Neural cell (in vitro differentiated cells): Measurements from ENCODE around the gene GALR2. TPM values are rescaled to one million over a fixed set of nuclear protein-coding genes. Genes with fewer than 3 reads are reported as not detected.
"Not testable (repeated sequence)": the region's sequence is repeated elsewhere in the genome, so short reads cannot be mapped to it uniquely, and the experiment has no call there.

Experiments
- H2AFZ ChIP-seq: fragments of 200-600, 300-800 bp; sonication (generic), shearing (Covaris generic); 2 replicates; pipeline ENCODE4 v1.6.0; 2014; ENCODE audit warnings: low read depth, mild to moderate bottlenecking, antibody characterized with exemption, low read length, moderate library complexity
- H3F3A ChIP-seq: fragments of 200-600 bp; shearing (Covaris generic); 2 replicates; pipeline ENCODE4 v1.6.1; 2016; ENCODE audit warnings: mild to moderate bottlenecking, moderate library complexity, mixed read lengths, antibody characterized with exemption, low read length; ENCODE audit not compliant: insufficient read depth, poor library complexity, severe bottlenecking
- H3K27ac ChIP-seq: fragments of 200-600, 300-800 bp; sonication (generic), shearing (Covaris generic); 2 replicates; pipeline ENCODE4 v1.5.1; 2014; ENCODE audit warnings: mild to moderate bottlenecking, low read length, moderate library complexity
- H3K27me3 ChIP-seq: fragments of 300-800, 200-600 bp; sonication (generic), shearing (Covaris generic); 2 replicates; pipeline ENCODE4 v1.6.0; 2014; ENCODE audit warnings: mild to moderate bottlenecking, low read depth, low read length, moderate library complexity; ENCODE audit not compliant: insufficient read depth
- H3K36me3 ChIP-seq: fragments of 300-800, 200-600 bp; sonication (generic), shearing (Covaris generic); 2 replicates; pipeline ENCODE4 v1.5.1; 2014; ENCODE audit warnings: mild to moderate bottlenecking, antibody characterized with exemption, low read length, moderate library complexity; ENCODE audit not compliant: insufficient read depth
- H3K4me2 ChIP-seq: fragments of 300-800, 200-600 bp; sonication (generic), shearing (Covaris generic); 2 replicates; pipeline ENCODE4 v1.6.0; 2014; ENCODE audit warnings: mild to moderate bottlenecking, low read length
- H3K4me3 ChIP-seq: fragments of 300-800, 200-600 bp; sonication (generic), shearing (Covaris generic); 2 replicates; pipeline ENCODE4 v1.5.1; 2014; ENCODE audit warnings: mild to moderate bottlenecking, low read length, moderate library complexity
- H3K79me2 ChIP-seq: fragments of 200-600 bp; shearing (Covaris generic); replicated peaks from 2 replicates; pipeline ENCODE4 v1.6.0; 2014; ENCODE audit warnings: mild to moderate bottlenecking, low read length, moderate library complexity; ENCODE audit not compliant: insufficient read depth
- H3K9ac ChIP-seq: fragments of 300-800, 200-600 bp; sonication (generic), shearing (Covaris generic); 2 replicates; pipeline ENCODE4 v1.6.1; 2016; ENCODE audit warnings: mild to moderate bottlenecking, low read length, mixed read lengths
- H3K9me2 ChIP-seq: fragments of 200-600 bp; shearing (Covaris generic); 2 replicates; pipeline ENCODE4 v1.6.1; 2016; ENCODE audit warnings: mild to moderate bottlenecking, low read length, mixed read lengths; ENCODE audit not compliant: insufficient read depth
- H3K9me3 ChIP-seq: fragments of 200-600, 300-800 bp; sonication (generic), shearing (Covaris generic); 2 replicates; pipeline ENCODE4 v1.6.1; 2016; ENCODE audit warnings: mild to moderate bottlenecking, mixed run types, low read length, moderate library complexity, mixed read lengths
- H4K20me1 ChIP-seq: fragments of 200-600 bp; shearing (Covaris generic); 2 replicates; pipeline ENCODE4 v1.6.1; 2016; ENCODE audit warnings: mild to moderate bottlenecking, mixed run types; ENCODE audit not compliant: insufficient read depth
- CTCF ChIP-seq: fragments of 450-650 bp; IDR thresholded peaks from 2 replicates; pipeline ENCODE4 v1.5.1; 2014; ENCODE audit warnings: antibody characterized with exemption, mild to moderate bottlenecking, moderate library complexity; ENCODE audit not compliant: poor library complexity, severe bottlenecking
- EP300 ChIP-seq: fragments of 450-650 bp; conservative IDR thresholded peaks from 2 replicates; pipeline ENCODE4 v1.6.1; 2014; ENCODE audit warnings: antibody characterized with exemption, mild to moderate bottlenecking, moderate library complexity; ENCODE audit not compliant: poor library complexity, severe bottlenecking
- EZH2 ChIP-seq: fragments of 200-600, 300-800 bp; shearing (Covaris generic), sonication (generic); IDR thresholded peaks from 2 replicates; pipeline ENCODE4 v1.6.1; 2014; ENCODE audit warnings: antibody characterized with exemption, low read length, borderline replicate concordance, mild to moderate bottlenecking; ENCODE audit not compliant: insufficient read depth, poor library complexity, severe bottlenecking
- MXI1 ChIP-seq: fragments of 450-650 bp; conservative IDR thresholded peaks from 2 replicates; pipeline ENCODE4 v1.6.1; 2014; ENCODE audit warnings: antibody characterized with exemption, mild to moderate bottlenecking; ENCODE audit not compliant: poor library complexity, severe bottlenecking
- POLR2AphosphoS5 ChIP-seq: IDR thresholded peaks from 2 replicates; pipeline ENCODE4 v1.6.1; 2012
- RAD21 ChIP-seq: fragments of 450-650 bp; conservative IDR thresholded peaks from 2 replicates; pipeline ENCODE4 v1.6.1; 2014; ENCODE audit warnings: antibody characterized with exemption, mild to moderate bottlenecking, moderate library complexity
- REST ChIP-seq: IDR thresholded peaks from 2 replicates; pipeline ENCODE4 v1.6.1; 2012; ENCODE audit warnings: borderline replicate concordance
- SMC3 ChIP-seq: fragments of 450-650 bp; conservative IDR thresholded peaks from 2 replicates; pipeline ENCODE4 v1.6.1; 2014; ENCODE audit warnings: antibody characterized with exemption, mild to moderate bottlenecking, moderate library complexity; ENCODE audit not compliant: poor library complexity
- TAF1 ChIP-seq: IDR thresholded peaks from 2 replicates; pipeline ENCODE4 v1.6.1; 2012; ENCODE audit warnings: low read depth
- polyA plus RNA-seq: library from polyadenylated mRNA; depleted of rRNA; stranded (reverse); fragments of >200 nt; gene quantifications from 2 replicates; pipeline ENCODE4 v1.2.3, GENCODE V29; 2014

Gene GALR2
- polyA plus RNA-seq, 1 donor from 2014 or later = not detected

GRCh38 chr17:76044475-76045007 is 30.0 kb upstream of the GALR2 start:
- H3K27ac ChIP-seq, H3K9ac ChIP-seq, H2AFZ ChIP-seq, H4K20me1 ChIP-seq, H3K4me3 ChIP-seq, H3K9me2 ChIP-seq, H3K27me3 ChIP-seq, H3K9me3 ChIP-seq, H3K36me3 ChIP-seq, H3F3A ChIP-seq, H3K79me2 ChIP-seq, H3K4me2 ChIP-seq: not testable (repeated sequence)

GRCh38 chr17:76046064-76046463 is 28.5 kb upstream of the GALR2 start:
- Histone ChIP-seq H3K9me2 (no peaks in the 10 kb centered on the region), H3K9ac (no peak overlapping the region), H3K79me2 (no peaks in the 10 kb centered on the region), H4K20me1 (no peaks in the 10 kb centered on the region), H3K27ac (no peak overlapping the region), H2AFZ (no peak overlapping the region), H3K9me3 (no peaks in the 10 kb centered on the region), H3K36me3 (peaks cover 6% of the 10 kb centered on the region), H3F3A (no peaks in the 10 kb centered on the region), H3K4me3 (no peak overlapping the region), H3K27me3 (no peaks in the 10 kb centered on the region), H3K4me2 (no peak overlapping the region)
- TF ChIP-seq RAD21 (no peak), TAF1 (no peak), CTCF (no peak), REST (no peak), EP300 (no peak), SMC3 (no peak), MXI1 (no peak), EZH2 (no peak), POLR2AphosphoS5 (no peak)
